ENCODE results near the gene GKN2.

GKN2 gene

GRCh38 chr2:68926796-68927195 lies 25.9 kb downstream of the GKN2 start:
- H4K20me1 ChIP-seq = no peaks in the 10 kb centered on the region
- no peak for TF ChIP-seq Cebpa-rat (IDR thresholded peaks at IDR 0.05)
- peaks cover 8% of the 10 kb centered on the region for H3K4me1 ChIP-seq
- no peaks in the 10 kb centered on the region for H3K9me3 ChIP-seq
- H3K9ac ChIP-seq = no peak overlapping the region
- no peak overlapping the region for H3K4me2 ChIP-seq
- no peaks in the 10 kb centered on the region for H3K27me3 ChIP-seq
- H3K4me3 ChIP-seq = no peak overlapping the region
- H3K36me3 ChIP-seq = no peaks in the 10 kb centered on the region
- no peak overlapping the region for H3K27ac ChIP-seq

- Histone ChIP-seq H3K4me1 (no peaks in the 10 kb centered on the region), H3K9ac (no peak overlapping the region), H3K27ac (no peak overlapping the region), H3K36me3 (no peaks in the 10 kb centered on the region), H4K20me1 (no peaks in the 10 kb centered on the region), H3K4me2 (no peak overlapping the region), H3K9me3 (no peaks in the 10 kb centered on the region), H3K27me3 (no peaks in the 10 kb centered on the region), H3K4me3 (no peak overlapping the region)
- no peak for TF ChIP-seq Cebpa-rat (IDR thresholded peaks at IDR 0.05)
Observed at GRCh38 chr2:68925295-68925896, 27.3 kb downstream of the GKN2 start.

- Histone ChIP-seq H3K4me3 (no peak overlapping the region), H3K4me2 (no peak overlapping the region), H3K9ac (no peak overlapping the region), H3K36me3 (no peaks in the 10 kb centered on the region), H3K4me1 (no peaks in the 10 kb centered on the region), H4K20me1 (no peaks in the 10 kb centered on the region), H3K27ac (no peak overlapping the region), H3K9me3 (no peaks in the 10 kb centered on the region), H3K27me3 (no peaks in the 10 kb centered on the region)
- TF ChIP-seq Cebpa-rat (IDR thresholded peaks at IDR 0.05) = no peak
Observed at GRCh38 chr2:68921646-68922045, 31.0 kb downstream of the GKN2 start.

- no peak for TF ChIP-seq Cebpa-rat (IDR thresholded peaks at IDR 0.05)
- H3K4me2 ChIP-seq = no peak overlapping the region
- H3K4me3 ChIP-seq = no peak overlapping the region
- H3K4me1 ChIP-seq = no peaks in the 10 kb centered on the region
- no peaks in the 10 kb centered on the region for H3K9me3 ChIP-seq
- no peak overlapping the region for H3K27ac ChIP-seq
- H3K27me3 ChIP-seq = no peaks in the 10 kb centered on the region
- no peaks in the 10 kb centered on the region for H3K36me3 ChIP-seq
- H4K20me1 ChIP-seq = no peaks in the 10 kb centered on the region
- no peak overlapping the region for H3K9ac ChIP-seq
Observed at GRCh38 chr2:68920481-68921170, 32.1 kb downstream of the GKN2 start.

- Histone ChIP-seq H3K27ac (no peak overlapping the region), H3K27me3 (no peaks in the 10 kb centered on the region), H3K9ac (no peak overlapping the region), H3K4me3 (no peak overlapping the region), H4K20me1 (no peaks in the 10 kb centered on the region), H3K9me3 (no peaks in the 10 kb centered on the region), H3K36me3 (no peaks in the 10 kb centered on the region), H3K4me1 (no peaks in the 10 kb centered on the region), H3K4me2 (no peak overlapping the region)
- no peak for TF ChIP-seq Cebpa-rat (IDR thresholded peaks at IDR 0.05)
Observed at GRCh38 chr2:68918497-68918896, 34.2 kb downstream of the GKN2 start.

GRCh38 chr2:68917034-68917718 lies 35.5 kb downstream of the GKN2 start:
- Histone ChIP-seq H3K4me3 (no peak overlapping the region), H4K20me1 (no peaks in the 10 kb centered on the region), H3K27me3 (no peaks in the 10 kb centered on the region), H3K27ac (no peak overlapping the region), H3K4me1 (peaks cover 8% of the 10 kb centered on the region; the same call in 1 of the 2 replicates), H3K9me3 (no peaks in the 10 kb centered on the region), H3K9ac (no peak overlapping the region), H3K4me2 (no peak overlapping the region), H3K36me3 (no peaks in the 10 kb centered on the region)
- no peak for TF ChIP-seq Cebpa-rat (IDR thresholded peaks at IDR 0.05)

- Histone ChIP-seq H3K9me3 (no peaks in the 10 kb centered on the region), H4K20me1 (no peaks in the 10 kb centered on the region), H3K4me2 (no peak overlapping the region), H3K27me3 (no peaks in the 10 kb centered on the region), H3K4me3 (no peak overlapping the region), H3K36me3 (no peaks in the 10 kb centered on the region), H3K9ac (no peak overlapping the region), H3K4me1 (peaks cover 18% of the 10 kb centered on the region), H3K27ac (no peak overlapping the region)
- no peak for TF ChIP-seq Cebpa-rat (IDR thresholded peaks at IDR 0.05)
Observed at GRCh38 chr2:68916226-68916625, 36.5 kb downstream of the GKN2 start.

GRCh38 chr2:68915393-68915792 lies 37.3 kb downstream of the GKN2 start:
- no peaks in the 10 kb centered on the region for H3K36me3 ChIP-seq
- H3K4me2 ChIP-seq = no peak overlapping the region
- peaks cover 18% of the 10 kb centered on the region for H3K4me1 ChIP-seq
- H3K27ac ChIP-seq = no peak overlapping the region
- H3K4me3 ChIP-seq = no peak overlapping the region
- no peak for TF ChIP-seq Cebpa-rat (IDR thresholded peaks at IDR 0.05)
- no peaks in the 10 kb centered on the region for H4K20me1 ChIP-seq
- no peaks in the 10 kb centered on the region for H3K9me3 ChIP-seq
- H3K27me3 ChIP-seq = no peaks in the 10 kb centered on the region
- no peak overlapping the region for H3K9ac ChIP-seq

GRCh38 chr2:68913359-68913758 lies 39.3 kb downstream of the GKN2 start:
- no peak overlapping the region for H3K27ac ChIP-seq
- H3K4me3 ChIP-seq = no peak overlapping the region
- no peaks in the 10 kb centered on the region for H3K27me3 ChIP-seq
- H3K9me3 ChIP-seq = no peaks in the 10 kb centered on the region
- no peak overlapping the region for H3K4me2 ChIP-seq
- no peak for TF ChIP-seq Cebpa-rat (IDR thresholded peaks at IDR 0.05)
- H3K4me1 ChIP-seq = peaks cover 32% of the 10 kb centered on the region
- no peak overlapping the region for H3K9ac ChIP-seq
- no peaks in the 10 kb centered on the region for H3K36me3 ChIP-seq
- H4K20me1 ChIP-seq = no peaks in the 10 kb centered on the region

- H3K27ac ChIP-seq = no peak overlapping the region
- peaks cover 38% of the 10 kb centered on the region for H3K4me1 ChIP-seq
- no peaks in the 10 kb centered on the region for H3K9me3 ChIP-seq
- H3K36me3 ChIP-seq = no peaks in the 10 kb centered on the region
- H4K20me1 ChIP-seq = no peaks in the 10 kb centered on the region
- no peak overlapping the region for H3K4me3 ChIP-seq
- H3K4me2 ChIP-seq = no peak overlapping the region
- no peaks in the 10 kb centered on the region for H3K27me3 ChIP-seq
- H3K9ac ChIP-seq = no peak overlapping the region
- no peak for TF ChIP-seq Cebpa-rat (IDR thresholded peaks at IDR 0.05)
Observed at GRCh38 chr2:68912732-68913131, 40.0 kb downstream of the GKN2 start.

Measured in BLaER1 (cell line).